SHP77 treated with DMSO at 0.1 percent for 48 hours (cell line): ENCODE data around the gene RNF217.
"Not testable (repeated sequence)": the region's sequence is repeated elsewhere in the genome, so short reads cannot be mapped to it uniquely, and the experiment has no call there.

Experiments
- DNase-seq: peaks from one replicate; lab custom pipeline; 2025; lab: John Stamatoyannopoulos, UW

RNF217 gene

GRCh38 chr6:125125856-125126255, 163.6 kb downstream of the RNF217 start:
- DNase-seq, result not testable (repeated sequence)

GRCh38 chr6:125129354-125129753, 167.1 kb downstream of the RNF217 start:
- no peak for DNase-seq

- no peak for DNase-seq
Observed at GRCh38 chr6:125132058-125132457, 169.8 kb downstream of the RNF217 start.

- DNase-seq, result no peak
Observed at GRCh38 chr6:125136378-125136777, 174.1 kb downstream of the RNF217 start.

GRCh38 chr6:125138083-125138482, 175.8 kb downstream of the RNF217 start:
- no peak for DNase-seq

- DNase-seq, result no peak
Observed at GRCh38 chr6:125140808-125141207, 178.6 kb downstream of the RNF217 start.
